Left ventricle myocardium inferior (tissue), 1 donor: ENCODE results near the gene ITLN2. TPM values are rescaled to one million over a fixed set of nuclear protein-coding genes. Genes with fewer than 3 reads are reported as not detected.
"Not testable (repeated sequence)": the region's sequence is repeated elsewhere in the genome, so short reads cannot be mapped to it uniquely, and the experiment has no call there.

Source experiments
- DNase-seq: peaks from one replicate; pipeline ENCODE4 v3.0.0-alpha.2; 2020
- H3K27ac ChIP-seq: fragments of 200-600 bp; replicated peaks from 2 replicates; pipeline ENCODE4 v1.8.0; 2021
- H3K27me3 ChIP-seq: fragments of 200-600 bp; 2 replicates; pipeline ENCODE4 v1.8.0; 2021; ENCODE audit warnings: low read depth
- H3K36me3 ChIP-seq: fragments of 200-600 bp; 2 replicates; pipeline ENCODE4 v1.8.0; 2021
- H3K4me1 ChIP-seq: fragments of 200-600 bp; 2 replicates; pipeline ENCODE4 v1.8.0; 2021
- H3K4me3 ChIP-seq: fragments of 200-600 bp; 2 replicates; pipeline ENCODE4 v1.8.0; 2021; ENCODE audit warnings: mild to moderate bottlenecking, moderate library complexity
- H3K9me3 ChIP-seq: fragments of 200-600 bp; replicated peaks from 2 replicates; pipeline ENCODE4 v1.8.0; 2021
- intact Hi-C: fragments of 100-400 bp; cut with micrococcal nuclease; formaldehyde crosslinking; loops from one replicate; pipeline ENCODE4 v1.11.0; 2022
- total RNA-seq: library from RNA; stranded (reverse); fragmentation: NEBNext Ultra II Directional; extraction: Animal tissue kit (Norgen Biotek cat#: 25700); gene quantifications from one replicate; pipeline ENCODE4 v1.2.1, GENCODE V29; 2021
- TF ChIP-seq, protein P1 (sequence below): fragments of 200-600 bp; IDR thresholded peaks from 2 replicates; pipeline ENCODE4 v1.8.0; 2021; ENCODE audit warnings: antibody characterized with exemption, mild to moderate bottlenecking, borderline replicate concordance
- donor health status: DM: no; HTN: yes; CAD: no; lungs with severe emphysema.

The ITLN2 gene
- total RNA-seq, 1 donor from 2014 or later: 0.19 TPM

DNA sequence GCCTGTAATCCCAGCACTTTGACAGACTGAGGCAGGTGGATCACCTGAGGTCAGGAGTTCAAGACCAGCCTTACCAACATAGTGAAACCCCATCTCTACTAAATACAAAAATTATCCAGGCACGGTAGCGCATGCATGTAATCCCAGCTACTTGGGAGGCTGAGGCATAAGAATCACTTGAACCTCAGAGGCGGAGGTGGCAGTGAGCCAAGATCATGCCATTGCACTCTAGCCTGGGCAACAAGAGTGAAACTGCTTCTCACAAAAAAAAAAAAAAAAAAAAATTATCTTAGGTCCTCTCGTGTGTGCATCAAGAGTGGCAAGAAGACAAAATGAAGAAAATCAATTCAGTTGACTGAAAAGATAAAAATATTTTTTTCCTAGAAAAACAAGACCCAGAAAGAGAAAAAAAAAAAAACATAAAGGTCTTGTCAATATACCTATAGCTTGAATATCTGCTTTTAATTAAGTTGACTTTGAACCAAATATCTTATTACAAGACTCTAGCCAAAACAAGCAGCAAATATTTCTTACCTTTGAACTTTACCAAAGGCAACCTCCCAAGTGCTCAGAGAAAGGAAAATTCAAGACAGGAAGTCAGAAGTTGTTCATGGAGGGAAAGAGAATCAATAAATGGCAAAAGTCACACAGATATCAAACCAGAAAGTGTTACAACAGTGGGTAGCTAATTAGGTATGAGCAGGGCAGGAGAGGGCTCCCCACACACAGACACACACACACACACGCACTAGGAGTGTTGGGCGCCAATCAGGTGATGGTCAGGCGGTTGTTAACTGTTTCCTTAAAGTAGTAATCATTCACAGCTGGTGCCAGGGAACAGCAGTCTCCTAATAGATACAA is 29.6 kb downstream of the ITLN2 start:
- TF ChIP-seq, protein P1, sequence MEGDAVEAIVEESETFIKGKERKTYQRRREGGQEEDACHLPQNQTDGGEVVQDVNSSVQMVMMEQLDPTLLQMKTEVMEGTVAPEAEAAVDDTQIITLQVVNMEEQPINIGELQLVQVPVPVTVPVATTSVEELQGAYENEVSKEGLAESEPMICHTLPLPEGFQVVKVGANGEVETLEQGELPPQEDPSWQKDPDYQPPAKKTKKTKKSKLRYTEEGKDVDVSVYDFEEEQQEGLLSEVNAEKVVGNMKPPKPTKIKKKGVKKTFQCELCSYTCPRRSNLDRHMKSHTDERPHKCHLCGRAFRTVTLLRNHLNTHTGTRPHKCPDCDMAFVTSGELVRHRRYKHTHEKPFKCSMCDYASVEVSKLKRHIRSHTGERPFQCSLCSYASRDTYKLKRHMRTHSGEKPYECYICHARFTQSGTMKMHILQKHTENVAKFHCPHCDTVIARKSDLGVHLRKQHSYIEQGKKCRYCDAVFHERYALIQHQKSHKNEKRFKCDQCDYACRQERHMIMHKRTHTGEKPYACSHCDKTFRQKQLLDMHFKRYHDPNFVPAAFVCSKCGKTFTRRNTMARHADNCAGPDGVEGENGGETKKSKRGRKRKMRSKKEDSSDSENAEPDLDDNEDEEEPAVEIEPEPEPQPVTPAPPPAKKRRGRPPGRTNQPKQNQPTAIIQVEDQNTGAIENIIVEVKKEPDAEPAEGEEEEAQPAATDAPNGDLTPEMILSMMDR: no peak
- no peak overlapping the region for H3K27ac ChIP-seq
- no peaks in the 10 kb centered on the region for H3K4me1 ChIP-seq
- H3K4me3 ChIP-seq: no peak overlapping the region
- intact Hi-C loops: no loop called here
- no peaks in the 10 kb centered on the region for H3K27me3 ChIP-seq
- H3K9me3 ChIP-seq: peaks cover 10% of the 10 kb centered on the region
- H3K36me3 ChIP-seq: no peaks in the 10 kb centered on the region
- DNase-seq: no peak

DNA sequence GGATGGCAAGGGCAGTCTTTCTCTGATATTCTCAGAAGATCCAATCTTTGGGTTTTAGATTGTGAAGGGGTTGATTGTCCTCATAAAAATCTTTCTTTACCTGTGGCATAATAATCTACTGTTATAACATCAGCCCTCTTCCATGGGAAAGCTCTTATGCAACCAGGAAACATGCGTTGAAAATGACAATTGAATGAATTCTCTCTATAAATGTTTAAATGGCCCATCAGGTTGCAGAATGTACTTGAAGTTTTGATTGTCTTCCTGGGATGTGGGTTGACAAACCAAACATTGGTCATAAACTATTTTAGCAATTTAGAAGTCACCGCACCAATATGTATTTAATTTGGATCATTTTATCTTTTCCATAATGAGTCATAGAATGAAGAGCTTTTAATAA is 37.9 kb downstream of the ITLN2 start:
- Histone ChIP-seq H3K27me3 (peaks cover 13% of the 10 kb centered on the region), H3K4me1 (peaks cover 2% of the 10 kb centered on the region), H3K4me3 (no peak overlapping the region), H3K9me3 (no peaks in the 10 kb centered on the region), H3K27ac (no peak overlapping the region), H3K36me3 (no peaks in the 10 kb centered on the region)
- intact Hi-C loops: no loop called here
- TF ChIP-seq, protein P1: no peak
- DNase-seq: no peak

DNA sequence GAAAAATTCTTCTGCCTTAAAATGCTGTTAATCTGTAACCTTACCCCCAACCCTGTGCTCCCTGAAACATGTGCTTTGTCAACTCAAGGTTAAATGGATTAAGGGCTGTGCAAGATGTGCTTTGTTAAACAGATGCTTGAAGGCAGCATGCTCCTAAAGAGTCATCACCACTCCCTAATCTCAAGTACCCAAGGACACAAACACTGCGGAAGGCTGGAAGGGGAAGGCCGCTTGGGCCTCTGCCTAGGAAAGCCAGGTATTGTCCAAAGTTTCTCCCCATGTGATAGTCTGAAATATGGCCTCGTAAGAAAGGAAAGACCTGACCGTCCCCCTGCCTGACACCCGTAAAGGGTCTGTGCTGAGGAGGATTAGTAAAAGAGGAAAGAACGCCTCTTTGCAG is 41.4 kb downstream of the ITLN2 start:
- Histone ChIP-seq H3K4me1 (peaks cover 13% of the 10 kb centered on the region), H3K27me3 (peaks cover 14% of the 10 kb centered on the region)
- intact Hi-C loops, DNase-seq, H3K36me3 ChIP-seq, H3K27ac ChIP-seq, H3K9me3 ChIP-seq, H3K4me3 ChIP-seq: not testable (repeated sequence)

DNA sequence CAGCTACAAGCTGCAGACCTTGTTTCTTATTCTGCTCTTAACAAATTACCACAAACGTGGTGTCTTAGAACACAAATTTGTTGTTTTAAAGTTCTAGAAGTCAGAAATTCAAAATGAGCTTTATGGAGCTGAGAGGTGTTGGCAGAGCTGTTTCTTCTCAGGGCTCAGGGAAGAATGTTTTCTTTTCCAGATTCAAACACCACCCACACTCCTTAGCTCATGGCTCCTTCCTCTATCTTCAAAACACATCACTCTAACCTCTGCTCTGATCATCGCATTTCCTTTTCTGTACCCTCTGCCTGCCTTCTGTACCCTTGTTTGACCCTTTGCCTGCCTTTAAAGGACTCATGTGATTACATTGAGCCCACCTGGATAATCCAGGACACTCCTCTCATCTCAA is 42.7 kb downstream of the ITLN2 start:
- H3K9me3 ChIP-seq: no peaks in the 10 kb centered on the region
- H3K4me1 ChIP-seq: peaks cover 24% of the 10 kb centered on the region
- peaks cover 11% of the 10 kb centered on the region for H3K27me3 ChIP-seq
- intact Hi-C loops: no loop called here
- no peak for DNase-seq
- TF ChIP-seq, protein P1: no peak
- no peak overlapping the region for H3K27ac ChIP-seq
- H3K4me3 ChIP-seq: no peak overlapping the region
- no peaks in the 10 kb centered on the region for H3K36me3 ChIP-seq

DNA sequence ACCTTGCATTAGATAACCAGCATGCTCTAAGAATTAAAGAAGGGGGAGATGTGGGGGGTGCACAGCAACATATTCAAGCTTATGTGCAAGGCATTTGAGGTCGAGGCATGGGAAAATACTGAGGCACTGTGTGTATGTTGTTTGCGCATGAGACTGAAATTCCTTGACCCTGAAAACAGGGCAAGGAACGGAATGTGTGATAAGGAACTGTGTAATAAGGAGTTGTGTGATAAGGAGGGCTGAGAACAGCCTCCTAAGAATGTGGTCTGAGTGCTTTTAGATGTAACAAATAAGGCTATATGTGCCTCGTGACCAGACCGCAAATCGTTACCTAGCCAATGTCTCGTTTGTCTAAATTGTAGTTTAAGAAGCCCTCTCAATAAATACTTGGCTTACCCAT is 43.2 kb downstream of the ITLN2 start:
- Histone ChIP-seq H3K27ac (no peak overlapping the region), H3K4me1 (peaks cover 28% of the 10 kb centered on the region), H3K27me3 (peaks cover 11% of the 10 kb centered on the region), H3K4me3 (no peak overlapping the region), H3K36me3 (no peaks in the 10 kb centered on the region), H3K9me3 (no peaks in the 10 kb centered on the region)
- intact Hi-C loops: no loop called here
- TF ChIP-seq, protein P1: no peak
- DNase-seq: no peak

DNA sequence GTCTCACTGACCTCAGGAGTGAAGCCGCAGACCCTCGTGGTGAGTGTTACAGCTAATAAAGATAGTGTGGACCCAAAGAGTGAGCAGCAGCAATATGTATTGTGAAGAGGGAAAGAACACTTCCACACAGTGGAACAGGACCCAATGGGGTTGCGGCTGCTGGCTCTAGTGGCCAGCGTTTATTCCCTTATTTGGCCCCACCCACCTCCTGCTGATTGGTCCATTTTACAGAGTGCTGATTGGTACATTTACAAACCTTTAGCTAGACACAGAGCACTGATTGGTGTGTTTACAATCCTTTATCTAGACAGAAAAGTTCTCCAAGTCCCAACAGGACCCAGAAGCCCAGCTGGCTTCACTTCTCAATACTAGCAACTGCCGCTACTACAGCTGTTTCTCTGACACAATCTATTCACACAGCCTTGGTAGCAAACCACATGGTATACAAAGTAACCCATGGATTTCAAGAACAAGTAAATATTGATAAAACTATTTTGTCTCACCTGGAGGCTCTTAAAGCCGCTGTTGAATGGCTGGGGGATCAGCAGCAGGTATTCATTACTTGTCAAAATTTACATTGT is 44.3 kb downstream of the ITLN2 start:
- Histone ChIP-seq H3K27ac (no peak overlapping the region), H3K27me3 (peaks cover 11% of the 10 kb centered on the region), H3K4me3 (no peak overlapping the region), H3K36me3 (no peaks in the 10 kb centered on the region), H3K9me3 (no peaks in the 10 kb centered on the region), H3K4me1 (peaks cover 35% of the 10 kb centered on the region)
- intact Hi-C loops: no loop called here
- TF ChIP-seq, protein P1: no peak
- no peak for DNase-seq
